Embryonic facial prominence (tissue), 1 donor: Measurements from ENCODE around the gene TNFRSF6B.

Experiments used
- DNase-seq: peaks from one replicate; pipeline ENCODE4 v3.0.0-alpha.2; 2016; ENCODE audit errors: extremely low spot score

The TNFRSF6B gene

DNA sequence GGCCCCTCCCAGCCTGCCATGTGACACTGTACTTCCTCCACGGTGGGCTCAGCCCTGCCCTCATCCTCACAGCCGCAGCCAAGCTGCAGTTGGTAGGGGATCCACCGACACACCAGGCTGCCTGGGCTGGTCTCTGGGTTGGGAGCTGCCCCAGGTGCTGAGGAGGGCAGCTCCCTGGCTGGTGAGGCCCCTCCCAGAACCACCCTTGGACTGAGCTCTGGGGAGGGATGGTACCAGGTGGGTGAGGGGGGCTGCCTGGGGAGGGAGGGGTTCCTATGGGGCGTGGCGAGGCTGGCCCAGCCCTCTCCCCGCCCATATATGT lies 185 bp upstream of the TNFRSF6B start:
- no peak for DNase-seq

DNA sequence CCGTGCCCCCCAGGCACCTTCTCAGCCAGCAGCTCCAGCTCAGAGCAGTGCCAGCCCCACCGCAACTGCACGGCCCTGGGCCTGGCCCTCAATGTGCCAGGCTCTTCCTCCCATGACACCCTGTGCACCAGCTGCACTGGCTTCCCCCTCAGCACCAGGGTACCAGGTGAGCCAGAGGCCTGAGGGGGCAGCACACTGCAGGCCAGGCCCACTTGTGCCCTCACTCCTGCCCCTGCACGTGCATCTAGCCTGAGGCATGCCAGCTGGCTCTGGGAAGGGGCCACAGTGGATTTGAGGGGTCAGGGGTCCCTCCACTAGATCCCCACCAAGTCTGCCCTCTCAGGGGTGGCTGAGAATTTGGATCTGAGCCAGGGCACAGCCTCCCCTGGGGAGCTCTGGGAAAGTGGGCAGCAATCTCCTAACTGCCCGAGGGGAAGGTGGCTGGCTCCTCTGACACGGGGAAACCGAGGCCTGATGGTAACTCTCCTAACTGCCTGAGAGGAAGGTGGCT lies 960 bp downstream of the TNFRSF6B start:
- DNase-seq: no peak

DNA sequence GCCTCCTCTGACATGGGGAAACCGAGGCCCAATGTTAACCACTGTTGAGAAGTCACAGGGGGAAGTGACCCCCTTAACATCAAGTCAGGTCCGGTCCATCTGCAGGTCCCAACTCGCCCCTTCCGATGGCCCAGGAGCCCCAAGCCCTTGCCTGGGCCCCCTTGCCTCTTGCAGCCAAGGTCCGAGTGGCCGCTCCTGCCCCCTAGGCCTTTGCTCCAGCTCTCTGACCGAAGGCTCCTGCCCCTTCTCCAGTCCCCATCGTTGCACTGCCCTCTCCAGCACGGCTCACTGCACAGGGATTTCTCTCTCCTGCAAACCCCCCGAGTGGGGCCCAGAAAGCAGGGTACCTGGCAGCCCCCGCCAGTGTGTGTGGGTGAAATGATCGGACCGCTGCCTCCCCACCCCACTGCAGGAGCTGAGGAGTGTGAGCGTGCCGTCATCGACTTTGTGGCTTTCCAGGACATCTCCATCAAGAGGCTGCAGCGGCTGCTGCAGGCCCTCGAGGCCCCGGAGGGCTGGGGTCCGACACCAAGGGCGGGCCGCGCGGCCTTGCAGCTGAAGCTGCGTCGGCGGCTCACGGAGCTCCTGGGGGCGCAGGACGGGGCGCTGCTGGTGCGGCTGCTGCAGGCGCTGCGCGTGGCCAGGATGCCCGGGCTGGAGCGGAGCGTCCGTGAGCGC lies 1.6 kb downstream of the TNFRSF6B start:
- no peak for DNase-seq

DNA sequence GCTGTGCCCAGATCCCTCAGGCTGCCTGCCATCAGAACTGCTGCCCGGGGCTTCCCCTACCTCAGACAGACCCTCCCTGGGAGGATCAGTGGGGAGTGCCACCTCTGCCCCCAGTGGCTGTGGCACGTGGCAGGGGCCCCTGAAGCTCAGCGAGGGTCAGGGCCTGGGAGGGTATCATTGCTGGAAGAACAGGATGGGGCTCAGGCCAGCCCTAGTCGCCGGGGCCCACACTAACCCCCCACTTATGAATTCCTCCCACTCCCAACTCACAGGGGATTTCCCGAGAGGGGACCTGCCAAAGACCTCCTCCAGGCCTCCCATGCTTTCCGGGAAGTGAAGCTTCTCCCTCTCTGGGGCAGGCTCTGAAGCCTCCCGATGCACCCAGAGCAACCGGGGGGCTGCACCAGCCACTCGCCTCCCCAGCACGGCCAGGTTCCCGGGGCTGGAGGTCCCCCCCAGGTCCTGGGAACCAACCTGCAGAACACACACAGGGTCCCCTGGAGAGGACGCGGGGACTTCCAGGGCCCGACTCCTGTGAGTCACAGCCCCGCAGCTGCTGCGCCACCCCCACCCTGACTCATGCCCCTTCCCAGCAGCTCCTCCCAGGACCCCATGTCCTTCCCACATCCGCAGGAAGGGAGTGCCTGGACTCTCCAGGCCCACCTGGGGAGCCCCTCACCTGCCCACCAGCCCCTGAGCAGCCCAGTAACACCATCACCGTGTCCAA lies 2.5 kb downstream of the TNFRSF6B start:
- no peak for DNase-seq

DNA sequence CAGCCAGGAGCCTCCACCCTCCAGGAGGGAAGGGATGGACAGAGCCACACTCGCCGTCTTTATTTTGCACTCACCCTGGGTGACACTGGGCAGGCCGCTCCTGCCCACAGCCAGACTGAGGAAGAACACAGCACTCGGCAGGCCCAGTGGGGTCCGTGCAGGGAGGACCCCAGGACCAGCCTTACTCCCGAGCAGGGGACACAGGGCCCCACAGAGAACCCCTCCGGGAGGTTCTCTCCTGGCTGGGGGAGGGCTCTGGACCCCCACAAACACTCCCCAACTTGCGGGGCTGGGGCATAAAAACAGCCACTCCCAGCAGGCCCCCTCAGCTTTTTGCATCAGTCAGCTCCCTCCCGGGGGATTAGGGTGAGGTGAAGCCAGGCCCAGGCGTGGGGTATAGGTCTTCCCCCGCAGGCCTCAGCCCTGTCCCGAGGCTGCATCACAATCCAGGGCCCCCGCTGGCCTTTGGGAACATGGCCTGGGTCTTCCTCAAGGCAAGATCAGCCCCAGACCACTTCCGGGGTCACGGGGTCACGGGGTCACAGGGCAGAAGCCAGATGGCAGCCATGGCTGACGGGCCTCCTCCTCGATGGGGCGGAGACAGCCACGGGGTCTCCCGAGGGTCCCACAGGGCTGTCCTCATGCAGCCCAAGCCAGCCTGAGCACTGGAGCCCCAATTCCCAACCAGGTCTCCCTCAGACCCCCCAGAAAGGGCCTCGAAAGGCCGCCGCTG lies 3.2 kb downstream of the TNFRSF6B start:
- no peak for DNase-seq

DNA sequence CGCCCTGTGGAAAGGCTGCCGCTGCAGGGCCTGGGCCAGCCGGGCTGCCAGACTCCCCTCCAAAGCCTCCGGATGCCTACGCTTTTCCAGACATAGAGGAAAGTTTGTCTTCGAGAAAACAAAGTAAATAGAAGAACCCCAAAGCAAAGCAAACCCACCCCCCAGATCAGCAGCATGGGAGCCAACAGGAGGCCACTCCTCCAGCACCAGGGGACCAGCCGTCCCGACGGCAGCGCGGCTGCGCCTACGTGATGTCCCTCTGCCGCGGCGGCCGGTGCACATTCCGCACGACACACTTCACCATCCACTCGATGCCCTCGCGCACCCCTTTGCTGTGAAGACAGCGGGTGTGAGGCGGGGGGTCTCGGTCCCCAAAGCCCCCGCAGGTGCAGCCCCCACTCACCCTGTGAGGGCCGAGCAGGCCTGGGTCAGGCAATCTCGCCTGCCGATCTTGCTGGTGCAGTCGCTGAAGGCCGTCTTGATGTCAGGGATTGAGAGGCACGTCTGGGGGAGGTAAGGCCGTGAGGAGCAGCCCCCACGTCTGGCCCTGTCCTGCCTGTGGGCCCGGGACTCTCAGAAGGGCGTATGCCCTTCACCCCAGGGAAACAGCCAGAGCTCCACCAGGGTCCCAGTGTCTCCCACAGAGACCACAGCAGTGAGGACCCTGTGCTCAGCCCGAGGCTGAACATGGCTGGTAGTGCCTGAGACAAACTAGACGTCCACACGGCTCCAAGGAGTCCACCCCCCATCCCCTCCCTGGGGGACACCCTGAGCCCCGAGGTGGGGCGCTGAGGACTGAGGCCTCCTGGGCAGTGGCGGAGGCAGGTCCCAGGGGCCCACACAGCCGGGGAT lies 4.0 kb downstream of the TNFRSF6B start:
- no peak for DNase-seq

DNA sequence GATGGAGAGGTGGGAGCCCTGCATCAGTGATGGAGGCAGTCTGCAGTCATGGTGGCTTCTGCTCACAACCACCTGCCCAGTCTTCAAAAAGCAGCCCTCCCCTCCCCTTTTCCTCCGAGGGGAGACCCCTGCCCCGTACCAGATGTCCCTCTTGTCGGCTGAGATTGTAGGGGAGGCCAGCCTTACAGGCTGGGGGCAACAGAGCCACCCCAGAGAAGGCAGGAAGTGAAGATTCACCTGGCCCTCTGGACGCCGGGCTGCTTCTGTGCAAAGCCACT lies 4.5 kb downstream of the TNFRSF6B start:
- DNase-seq: no peak

DNA sequence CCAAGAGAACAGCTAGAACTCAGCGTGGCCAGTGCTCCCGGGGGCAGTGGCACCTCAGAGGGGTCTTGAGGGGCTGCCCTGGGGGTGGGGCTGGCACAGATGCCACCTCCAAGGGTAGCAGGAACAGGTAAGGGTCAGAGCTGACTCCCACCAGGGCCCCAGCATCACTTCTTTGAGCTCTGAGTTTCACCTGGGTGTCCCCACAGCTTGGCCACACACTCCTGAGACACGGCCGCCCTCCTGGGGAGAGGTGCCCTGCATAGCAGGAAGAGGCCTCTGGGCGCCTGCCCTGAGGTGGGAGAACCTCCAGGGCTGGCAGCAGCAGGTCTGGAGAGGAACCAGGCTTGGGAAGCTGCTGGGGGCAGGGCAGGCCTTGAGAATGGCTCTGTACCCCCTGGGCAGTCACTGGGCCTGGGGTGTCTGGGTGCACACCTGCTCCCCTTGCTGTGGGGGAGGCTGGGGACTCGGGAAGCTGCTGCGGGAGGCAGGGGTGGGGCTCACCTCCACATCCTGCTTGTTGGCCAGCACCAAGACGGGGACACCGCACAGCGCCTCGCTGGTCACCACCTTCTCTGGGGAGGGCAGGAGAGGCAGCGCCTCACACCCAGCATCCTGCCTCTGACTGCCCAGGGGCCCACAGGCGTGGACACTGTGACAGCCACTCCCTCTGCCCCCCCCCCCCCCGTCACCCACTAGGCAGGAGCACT lies 5.0 kb downstream of the TNFRSF6B start:
- DNase-seq: no peak

DNA sequence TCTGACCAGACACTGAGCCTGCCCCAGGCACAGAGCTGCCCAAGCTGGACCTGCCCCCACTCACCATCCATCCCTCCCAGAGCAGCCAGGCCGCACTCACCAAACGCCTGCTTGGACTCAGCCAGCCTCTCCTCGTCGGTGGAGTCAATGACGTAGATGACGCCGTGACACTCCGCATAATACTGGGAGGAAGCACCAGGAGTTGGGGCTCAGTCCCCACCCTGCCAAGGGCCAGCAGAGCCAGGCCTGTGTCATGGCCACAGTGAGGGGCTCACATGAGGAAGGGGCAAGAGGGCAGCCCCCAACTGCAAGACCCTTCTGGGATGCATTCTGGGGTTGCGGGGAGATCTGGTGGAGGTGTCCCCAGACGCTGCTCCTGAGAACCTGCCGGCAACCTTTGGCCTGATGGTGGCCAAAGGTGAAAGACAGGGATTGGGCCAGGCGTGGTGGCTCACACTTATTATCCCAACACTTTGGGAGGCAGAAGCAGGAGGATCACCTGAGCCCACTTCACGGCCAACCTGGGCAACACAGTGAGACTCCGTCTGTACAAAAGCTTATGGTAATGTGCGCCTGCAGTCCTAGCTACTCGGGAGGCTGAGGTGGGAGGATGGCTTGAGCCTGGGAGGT lies 5.7 kb downstream of the TNFRSF6B start:
- no peak for DNase-seq

DNA sequence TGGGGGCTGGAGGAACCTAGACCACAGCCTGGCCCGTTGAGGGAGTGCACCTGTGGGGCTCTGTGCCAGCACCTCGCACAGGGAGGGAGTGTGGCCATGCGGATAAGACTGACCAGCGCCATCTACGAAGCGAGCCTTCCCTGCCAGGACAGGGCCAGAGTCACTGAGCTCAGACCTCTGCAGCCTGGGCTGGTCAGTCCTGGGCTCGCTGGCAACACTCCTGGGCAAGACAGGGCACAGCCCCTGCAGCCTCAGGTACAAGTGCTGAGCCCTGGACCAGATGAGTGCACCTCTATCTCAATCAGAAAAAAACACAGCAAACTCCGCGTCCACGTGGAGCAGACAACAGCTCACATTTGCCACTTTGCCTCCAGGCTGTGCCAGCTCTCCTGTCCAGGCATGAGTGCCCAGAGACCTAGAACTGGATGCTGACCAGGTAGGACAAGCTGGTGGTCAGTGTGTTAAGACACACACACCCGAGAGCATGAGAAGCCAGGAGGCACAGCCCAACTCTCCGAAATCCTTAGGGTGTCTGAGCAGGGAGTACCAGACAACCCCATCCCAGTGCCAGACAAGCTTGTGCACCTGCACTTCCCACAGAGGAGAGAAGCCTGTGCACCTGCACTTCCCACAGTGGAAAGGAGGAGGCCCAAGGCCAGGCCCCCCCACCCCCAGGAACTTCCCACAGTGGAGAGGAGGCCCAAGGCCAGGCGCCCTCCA lies 6.5 kb downstream of the TNFRSF6B start:
- DNase-seq: no peak

DNA sequence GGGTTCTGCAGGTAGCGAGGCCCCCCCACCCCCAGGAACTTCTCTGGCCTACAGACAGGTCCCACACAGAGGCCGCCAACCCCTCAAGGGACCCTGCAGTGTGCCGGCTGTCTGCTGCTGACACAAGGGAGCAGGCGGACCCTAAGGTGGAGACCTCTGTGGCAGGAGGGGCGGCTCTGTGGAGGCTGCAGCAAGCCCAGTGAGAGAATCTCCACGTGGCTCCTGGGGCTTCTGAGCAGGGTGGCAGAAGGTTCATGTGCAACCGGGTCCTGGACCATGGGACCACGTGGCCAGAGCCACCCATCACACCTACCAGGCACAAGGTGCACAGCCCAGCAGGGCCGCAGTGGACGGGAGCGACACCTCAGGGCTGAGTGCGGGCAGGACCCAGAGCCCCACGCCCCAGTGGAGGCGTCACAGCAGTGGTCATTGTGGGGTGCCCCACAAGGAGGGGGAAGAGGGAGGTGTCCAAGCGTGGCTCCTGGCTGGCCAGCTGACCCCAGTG lies 7.1 kb downstream of the TNFRSF6B start:
- DNase-seq: no peak

DNA sequence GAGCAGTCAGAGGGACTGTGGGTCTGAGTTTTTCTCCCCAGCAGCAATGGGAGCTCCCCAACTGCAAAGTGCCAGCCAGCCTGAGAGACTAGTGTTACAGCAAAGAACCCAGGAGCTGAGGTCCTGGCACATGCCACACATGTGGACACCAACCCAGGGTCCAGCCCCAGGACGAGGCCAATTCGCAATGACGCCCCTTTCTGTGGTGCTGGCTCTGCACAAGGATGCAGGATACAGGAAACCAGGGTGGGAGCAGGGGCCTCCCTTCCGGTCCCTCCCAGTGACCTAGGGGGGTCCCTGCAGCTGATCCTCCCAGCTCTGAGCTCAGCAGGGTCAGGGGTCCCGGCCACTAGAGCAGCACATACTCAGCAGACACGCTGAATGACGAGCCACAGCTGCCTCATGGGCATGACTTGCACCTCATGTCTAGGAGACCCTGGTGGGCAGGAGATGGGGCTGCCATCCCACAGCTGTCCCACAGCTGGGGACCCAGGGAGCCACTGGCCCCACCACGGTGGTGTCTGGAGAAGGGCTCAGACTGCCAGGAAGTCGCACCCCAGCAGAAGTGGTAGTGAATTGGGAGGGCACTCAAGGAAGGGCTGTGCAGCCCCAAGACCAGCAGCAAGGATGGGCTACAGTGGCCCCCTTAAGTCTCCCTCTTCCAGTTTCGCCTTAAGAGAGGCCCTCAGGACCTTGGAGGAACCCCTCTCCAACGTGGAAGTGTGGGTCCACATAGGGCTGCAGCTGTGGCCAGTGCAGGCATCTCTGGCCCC lies 7.7 kb downstream of the TNFRSF6B start:
- DNase-seq: no peak

DNA sequence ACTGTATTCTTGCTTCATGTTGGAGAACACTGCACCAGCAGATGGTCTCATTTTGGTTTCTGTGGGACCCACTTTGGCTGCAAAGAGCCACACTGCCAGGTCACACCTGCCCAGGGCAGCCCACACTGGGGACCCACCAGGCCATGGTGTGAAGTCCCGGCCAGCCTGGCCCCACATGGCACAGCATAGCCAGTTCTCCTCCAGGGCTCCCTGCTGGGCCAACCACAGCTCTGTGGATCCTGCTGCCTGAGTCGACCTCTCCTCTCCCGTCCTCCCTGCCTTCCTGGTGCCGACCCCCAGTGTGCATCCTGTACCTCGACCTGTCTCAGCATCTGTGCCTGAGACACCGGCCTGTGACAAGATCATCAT lies 8.3 kb downstream of the TNFRSF6B start:
- DNase-seq: no peak

DNA sequence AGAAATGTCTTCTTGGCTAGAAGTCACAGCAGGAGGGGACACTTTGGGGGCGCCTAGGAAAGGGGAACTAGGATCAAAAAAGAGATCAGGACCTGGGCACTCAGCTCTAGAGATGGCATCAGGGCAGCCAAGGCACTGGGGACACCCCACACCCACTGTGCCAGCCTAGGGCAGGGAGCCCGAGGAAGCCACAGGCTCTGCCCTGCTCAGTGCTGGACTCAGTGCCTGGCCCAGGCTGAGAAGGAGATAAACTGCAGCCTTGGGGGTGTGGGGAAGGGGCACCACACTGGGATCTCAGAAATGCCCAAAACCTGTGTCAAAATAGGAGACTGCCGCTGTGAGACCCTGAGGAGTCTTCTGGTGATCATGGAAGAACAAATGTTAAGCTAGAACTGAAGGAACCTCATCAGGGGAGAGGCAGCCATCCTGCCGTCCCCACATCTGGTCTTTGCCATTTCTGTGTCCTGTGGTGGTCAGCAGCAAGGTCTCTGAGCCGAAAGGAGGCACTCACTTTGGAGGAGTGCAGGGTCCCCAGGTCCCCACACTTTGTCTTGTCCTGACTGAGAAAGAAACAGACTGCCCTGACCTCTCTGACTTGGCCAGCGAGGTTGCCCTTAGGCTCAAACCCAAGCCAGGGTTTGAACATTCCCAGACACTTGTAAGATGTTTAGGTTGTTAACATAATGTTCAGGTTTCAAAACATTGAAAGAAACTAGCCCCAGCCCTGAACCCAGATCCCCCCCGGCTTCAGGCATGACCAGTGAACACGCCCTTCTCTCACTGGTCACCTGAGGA lies 9.0 kb downstream of the TNFRSF6B start:
- DNase-seq: no peak

DNA sequence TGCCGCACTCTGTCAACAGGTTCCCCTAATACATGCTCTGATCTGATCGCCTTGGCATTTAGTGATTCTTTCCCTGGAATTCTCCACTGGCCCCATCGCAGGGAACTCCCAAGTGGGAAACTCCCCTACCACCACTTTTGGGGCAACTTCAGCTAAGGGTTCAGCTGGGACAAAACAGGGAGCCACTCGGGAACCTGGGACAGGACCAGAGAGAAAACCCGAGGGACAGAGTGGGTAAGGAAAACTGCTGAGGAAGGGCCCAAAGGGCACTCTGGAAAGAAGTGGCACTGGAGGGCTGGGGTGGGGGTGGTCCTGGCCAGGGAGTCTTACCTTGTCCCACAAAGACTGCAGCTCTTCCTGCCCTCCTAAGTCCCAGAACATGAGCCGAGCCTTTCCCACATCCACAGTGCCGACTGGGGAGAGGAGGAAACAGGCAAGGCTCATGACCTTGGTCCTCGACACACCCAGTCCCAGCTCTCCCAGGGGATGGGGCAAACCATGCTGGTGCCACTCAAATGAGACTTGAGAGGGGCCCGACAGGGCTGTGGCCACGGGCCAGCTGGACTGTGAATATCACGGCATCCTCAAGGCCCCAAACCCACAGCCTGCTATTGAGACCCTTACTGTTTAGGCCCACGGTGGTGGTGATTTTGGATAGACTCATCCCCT lies 9.7 kb downstream of the TNFRSF6B start:
- no peak for DNase-seq

DNA sequence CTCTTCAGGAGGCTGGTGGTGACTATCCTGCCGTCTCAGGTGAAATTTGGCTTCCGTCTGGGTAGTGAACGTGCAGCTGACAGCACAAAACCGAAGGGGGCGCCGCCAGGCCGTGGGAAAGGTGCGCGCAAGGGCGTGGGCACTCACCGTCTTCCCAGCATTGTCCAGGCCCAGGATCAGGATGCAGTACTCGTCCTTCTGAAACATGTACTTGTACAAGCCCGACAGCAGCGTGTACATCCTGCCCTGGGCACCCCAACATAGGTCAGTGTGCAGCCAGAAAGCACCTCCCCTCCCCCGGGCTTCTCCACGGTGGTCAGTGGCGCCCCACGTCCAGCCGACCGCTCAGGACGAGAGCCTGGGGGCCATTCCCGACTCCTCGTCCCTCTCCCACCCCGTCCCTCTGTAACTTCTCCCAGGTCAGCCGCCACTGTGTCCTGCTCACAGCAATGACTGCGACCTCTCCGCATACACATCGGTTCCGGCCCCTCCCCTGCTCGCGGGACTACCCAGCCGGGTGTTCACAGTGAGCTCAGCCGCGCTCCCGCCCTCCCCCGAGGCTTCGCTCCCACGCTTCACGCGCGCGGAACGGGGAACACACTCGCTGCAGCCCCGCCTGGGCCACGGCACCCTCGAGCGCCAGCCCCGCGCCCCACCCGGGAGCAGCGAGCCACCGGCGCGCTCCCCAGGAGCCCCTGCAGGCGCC lies 10.6 kb downstream of the TNFRSF6B start:
- DNase-seq: no peak

DNA sequence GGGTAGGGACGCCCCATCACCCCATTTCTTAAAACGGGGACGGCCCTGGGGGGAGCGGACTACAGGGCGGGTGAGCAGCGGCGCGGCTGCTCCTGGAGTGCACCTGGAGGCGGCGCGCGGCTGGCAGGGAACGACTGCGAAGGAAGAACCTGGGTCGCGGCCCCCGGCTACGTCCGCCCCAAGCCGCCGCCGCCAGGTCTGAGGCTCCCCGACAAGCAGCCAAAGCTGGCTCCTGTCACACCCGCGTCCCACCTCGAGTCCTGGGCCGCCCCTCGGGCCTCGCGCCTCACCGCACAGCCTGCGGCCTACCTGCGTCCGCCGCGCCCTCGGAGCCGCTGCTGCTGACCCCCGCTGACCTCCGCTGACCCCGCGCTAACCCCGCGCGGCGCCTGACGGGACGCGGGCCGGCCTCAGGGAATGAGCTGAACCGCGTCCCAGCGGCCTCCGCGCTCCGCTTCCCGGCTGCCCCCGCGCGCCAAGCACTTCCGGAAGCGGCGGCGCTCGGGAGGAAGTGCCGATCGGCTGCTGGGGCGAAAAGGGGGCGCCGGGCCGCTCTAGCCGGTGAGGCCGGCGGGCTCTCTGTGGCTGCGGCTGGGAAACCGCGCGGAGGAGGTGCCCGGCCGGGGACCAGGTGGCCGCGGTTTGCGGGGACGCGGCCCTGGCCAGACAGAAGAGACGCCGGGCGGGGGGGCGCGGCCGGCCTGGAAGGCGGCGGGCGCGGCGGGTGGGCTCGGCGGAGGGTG lies 11.3 kb downstream of the TNFRSF6B start, which contains the start of the genes ARFRP1 and ZGPAT:
Gene ARFRP1 (minus strand): TSS at position 419 of the 743 bp plus-strand sequence. CDS start 885 bp downstream, outside the sequence.
Gene ZGPAT (plus strand): TSS at position 482 of the 743 bp plus-strand sequence. CDS start 542 bp downstream, outside the sequence.
- DNase-seq: peak; percentile 46
